GM19043 (cell line): Measurements from ENCODE around the gene SLC25A11.

ENCODE experiments used
- ATAC-seq: cut with Tn5 transposase; IDR thresholded peaks from one replicate; pipeline ENCODE4 v1.9.1; 2021; ENCODE audit warnings: low read depth; ENCODE audit not compliant: unreplicated experiment

Gene SLC25A11

GRCh38 chr17:4939796-4940554 lies at the start of gene SLC25A11, which contains the start of gene RNF167:
TSS of gene SLC25A11 (minus strand) at chr17:4940046. CDS start at chr17:4939910, 136 bp downstream.
TSS of gene RNF167 (plus strand) at chr17:4940268. CDS start at chr17:4940910, 642 bp downstream.
- peak; percentile 70 for ATAC-seq

GRCh38 chr17:4987767-4988567 lies 48.1 kb upstream of the SLC25A11 start:
- ATAC-seq = no peak

GRCh38 chr17:4986951-4987766 lies 47.3 kb upstream of the SLC25A11 start, which contains the start of gene CAMTA2:
TSS of gene CAMTA2 (minus strand) at chr17:4987675. CDS start at chr17:4986222, 1,453 bp downstream.
- ATAC-seq = peak; percentile 51

- ATAC-seq = no peak
Observed at GRCh38 chr17:4986403-4986802, 46.6 kb upstream of the SLC25A11 start.

GRCh38 chr17:4982305-4982704 lies 42.5 kb upstream of the SLC25A11 start:
- no peak for ATAC-seq

GRCh38 chr17:4980644-4981216 lies 40.9 kb upstream of the SLC25A11 start:
- no peak for ATAC-seq

GRCh38 chr17:4978726-4979125 lies 38.9 kb upstream of the SLC25A11 start:
- no peak for ATAC-seq

- ATAC-seq = no peak
Observed at GRCh38 chr17:4974115-4974670, 34.3 kb upstream of the SLC25A11 start.

GRCh38 chr17:4973256-4974114 lies 33.6 kb upstream of the SLC25A11 start:
- no peak for ATAC-seq

GRCh38 chr17:4972752-4973151 lies 32.9 kb upstream of the SLC25A11 start:
- no peak for ATAC-seq

- no peak for ATAC-seq
Observed at GRCh38 chr17:4972322-4972721, 32.5 kb upstream of the SLC25A11 start.

GRCh38 chr17:4971826-4972225 lies 32.0 kb upstream of the SLC25A11 start:
- ATAC-seq = no peak

GRCh38 chr17:4970273-4970672 lies 30.4 kb upstream of the SLC25A11 start:
- no peak for ATAC-seq

- no peak for ATAC-seq
Observed at GRCh38 chr17:4969551-4970173, 29.8 kb upstream of the SLC25A11 start.

GRCh38 chr17:4969047-4969550 lies 29.3 kb upstream of the SLC25A11 start:
- no peak for ATAC-seq

- no peak for ATAC-seq
Observed at GRCh38 chr17:4968486-4969046, 28.7 kb upstream of the SLC25A11 start.

GRCh38 chr17:4967539-4968485 lies 28.0 kb upstream of the SLC25A11 start, which contains the start of gene SPAG7:
TSS of gene SPAG7 (minus strand) at chr17:4967817. CDS start at chr17:4967804, 13 bp downstream.
- peak; percentile 51 for ATAC-seq
